ENCODE data around the gene DACT3.

DACT3 gene

DNA sequence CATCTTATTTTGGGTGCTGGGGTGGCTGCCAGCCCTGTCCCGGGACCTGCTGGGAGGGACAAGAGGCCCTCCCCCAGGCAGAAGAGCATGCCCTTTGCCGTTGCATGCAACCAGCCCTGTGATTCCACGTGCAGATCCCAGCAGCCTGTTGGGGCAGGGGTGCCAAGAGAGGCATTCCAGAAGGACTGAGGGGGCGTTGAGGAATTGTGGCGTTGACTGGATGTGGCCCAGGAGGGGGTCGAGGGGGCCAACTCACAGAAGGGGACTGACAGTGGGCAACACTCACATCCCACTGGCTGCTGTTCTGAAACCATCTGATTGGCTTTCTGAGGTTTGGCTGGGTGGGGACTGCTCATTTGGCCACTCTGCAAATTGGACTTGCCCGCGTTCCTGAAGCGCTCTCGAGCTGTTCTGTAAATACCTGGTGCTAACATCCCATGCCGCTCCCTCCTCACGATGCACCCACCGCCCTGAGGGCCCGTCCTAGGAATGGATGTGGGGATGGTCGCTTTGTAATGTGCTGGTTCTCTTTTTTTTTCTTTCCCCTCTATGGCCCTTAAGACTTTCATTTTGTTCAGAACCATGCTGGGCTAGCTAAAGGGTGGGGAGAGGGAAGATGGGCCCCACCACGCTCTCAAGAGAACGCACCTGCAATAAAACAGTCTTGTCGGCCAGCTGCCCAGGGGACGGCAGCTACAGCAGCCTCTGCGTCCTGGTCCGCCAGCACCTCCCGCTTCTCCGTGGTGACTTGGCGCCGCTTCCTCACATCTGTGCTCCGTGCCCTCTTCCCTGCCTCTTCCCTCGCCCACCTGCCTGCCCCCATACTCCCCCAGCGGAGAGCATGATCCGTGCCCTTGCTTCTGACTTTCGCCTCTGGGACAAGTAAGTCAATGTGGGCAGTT is 51.2 kb downstream of the DACT3 start:
- DNase-seq, result no peak

DNA sequence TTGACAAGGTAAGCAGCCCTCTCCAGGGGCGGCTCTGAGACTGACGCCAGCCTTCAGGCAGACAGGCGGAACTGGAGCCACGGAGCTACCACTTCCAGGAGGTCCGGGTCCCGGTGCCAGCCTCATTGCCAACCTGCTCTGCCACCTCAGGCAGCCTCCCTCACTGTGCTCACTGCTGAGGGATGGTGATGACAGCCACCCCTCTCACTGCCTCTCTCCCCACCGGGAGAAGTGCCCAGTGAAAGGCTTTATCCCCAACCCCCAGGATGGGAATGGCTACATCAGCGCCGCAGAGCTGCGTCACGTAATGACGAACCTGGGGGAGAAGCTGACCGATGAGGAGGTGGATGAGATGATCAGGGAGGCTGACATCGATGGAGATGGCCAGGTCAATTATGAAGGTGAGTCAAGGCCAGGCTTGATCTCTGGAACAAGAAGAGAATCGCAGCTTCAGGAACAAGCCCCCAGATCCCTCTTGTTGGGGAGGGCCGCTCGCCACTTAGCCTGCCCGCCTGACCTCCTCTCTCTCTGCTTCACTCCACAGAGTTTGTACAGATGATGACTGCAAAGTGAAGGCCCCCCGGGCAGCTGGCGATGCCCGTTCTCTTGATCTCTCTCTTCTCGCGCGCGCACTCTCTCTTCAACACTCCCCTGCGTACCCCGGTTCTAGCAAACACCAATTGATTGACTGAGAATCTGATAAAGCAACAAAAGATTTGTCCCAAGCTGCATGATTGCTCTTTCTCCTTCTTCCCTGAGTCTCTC is 52.2 kb downstream of the DACT3 start:
- no peak for DNase-seq

DNA sequence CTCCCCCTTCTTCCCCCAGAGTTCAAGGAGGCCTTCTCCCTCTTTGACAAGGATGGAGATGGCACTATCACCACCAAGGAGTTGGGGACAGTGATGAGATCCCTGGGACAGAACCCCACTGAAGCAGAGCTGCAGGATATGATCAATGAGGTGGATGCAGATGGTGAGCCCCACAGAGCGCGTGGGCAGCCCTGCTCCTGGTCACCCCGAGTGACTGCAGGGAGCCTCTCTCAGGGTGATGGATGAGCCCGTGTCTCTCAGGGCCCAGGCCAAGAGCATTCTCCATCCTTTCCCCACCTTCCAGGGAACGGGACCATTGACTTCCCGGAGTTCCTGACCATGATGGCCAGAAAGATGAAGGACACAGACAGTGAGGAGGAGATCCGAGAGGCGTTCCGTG is 52.8 kb downstream of the DACT3 start:
- no peak for DNase-seq

DNA sequence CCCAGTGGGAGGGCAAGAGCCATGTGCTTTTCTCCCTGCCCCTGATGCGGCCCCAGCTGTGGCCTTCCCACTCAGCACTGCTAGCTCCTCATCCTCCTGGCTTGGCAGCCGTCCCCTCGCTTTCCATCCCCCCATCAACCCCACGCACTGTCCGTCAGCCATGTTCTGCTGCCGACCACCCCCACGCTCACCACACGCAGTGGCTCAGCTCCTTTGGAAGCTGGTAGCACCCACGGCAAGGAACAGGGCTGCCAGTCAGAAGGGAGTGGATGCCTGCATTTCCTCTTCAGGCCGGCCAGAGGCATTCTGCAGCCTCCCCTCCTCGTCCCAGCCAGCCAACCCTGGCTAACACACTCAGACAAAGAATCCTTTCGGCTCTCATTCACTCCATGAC is 53.5 kb downstream of the DACT3 start:
- DNase-seq, result no peak

DNA sequence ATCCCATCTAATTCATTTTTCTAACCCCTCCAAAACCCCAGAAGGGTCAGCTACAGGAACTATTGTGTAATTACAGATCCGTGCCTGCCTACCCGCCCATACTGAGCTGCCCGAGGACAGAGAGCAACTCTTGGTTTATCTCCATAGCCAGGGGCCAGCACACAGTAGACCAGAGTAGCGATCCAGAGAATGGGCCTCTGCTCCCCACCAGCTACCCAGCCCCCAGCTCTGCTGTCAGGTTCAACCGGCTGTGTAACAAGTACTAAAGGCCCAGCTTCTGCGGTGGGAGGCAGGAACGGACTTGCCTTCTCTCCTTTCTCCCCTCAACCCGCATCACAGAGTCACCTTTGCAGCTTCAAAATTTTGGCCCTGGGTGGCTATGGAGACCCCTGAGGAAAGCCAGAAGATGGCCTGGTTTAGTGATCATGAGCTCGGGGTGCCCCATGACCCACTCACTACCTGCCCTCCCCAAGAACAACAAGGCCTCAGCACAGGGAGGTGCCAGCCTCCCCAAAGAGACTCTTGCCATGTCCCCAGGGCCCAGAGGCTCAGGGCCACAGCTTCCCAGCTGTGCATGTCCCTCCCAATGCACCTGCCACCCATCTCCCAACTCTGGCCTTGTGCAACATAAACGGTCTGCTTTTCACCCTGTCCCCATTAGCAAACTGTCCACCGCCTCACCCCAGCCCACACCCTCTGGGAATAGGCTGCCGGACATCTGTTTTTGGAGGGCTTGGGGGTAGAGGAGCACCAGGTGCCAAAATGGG is 54.1 kb downstream of the DACT3 start:
- no peak for DNase-seq

DNA sequence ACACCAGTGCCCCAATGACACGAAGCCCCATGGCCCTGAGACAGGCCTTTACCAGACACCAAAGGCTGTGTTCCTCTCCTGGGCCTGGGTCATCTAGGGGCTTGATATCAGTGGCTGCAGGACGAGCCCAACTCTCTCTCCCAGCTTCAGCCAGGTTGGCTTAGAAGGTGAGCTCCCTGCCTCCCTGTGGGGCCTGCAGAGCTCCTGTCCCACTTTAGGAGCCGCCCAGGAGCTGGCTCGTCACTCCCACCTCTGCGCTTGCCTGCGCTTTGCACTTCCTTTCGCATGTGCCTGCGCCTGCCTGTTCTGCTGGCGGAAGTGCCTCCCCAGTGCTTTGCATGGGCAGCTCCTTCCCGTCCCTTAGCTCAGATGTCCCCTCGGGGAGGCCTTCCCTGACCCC is 55.0 kb downstream of the DACT3 start:
- DNase-seq, result no peak

DNA sequence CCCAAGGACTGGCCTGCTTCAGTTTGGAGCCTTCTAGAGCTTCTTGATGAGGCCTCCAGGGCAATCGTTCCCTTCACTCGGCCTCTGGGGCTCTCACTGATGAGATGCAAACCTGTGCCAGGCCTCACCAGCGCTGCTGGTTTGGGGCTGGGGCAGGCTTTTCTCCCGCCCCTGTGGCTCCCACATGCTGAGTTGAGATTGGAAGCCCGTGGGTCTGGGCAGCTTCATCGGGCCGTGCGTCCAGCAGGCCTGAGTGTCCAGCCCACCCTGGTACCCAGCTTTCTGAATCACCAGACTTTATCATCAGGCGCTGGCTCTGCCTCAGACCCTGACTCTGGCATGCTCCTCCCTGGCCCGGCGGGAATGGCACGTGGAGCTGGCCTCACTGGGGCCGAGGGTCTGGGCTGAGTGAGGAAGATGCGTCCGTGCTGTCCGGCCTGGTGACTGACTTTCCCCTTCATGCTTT is 55.6 kb downstream of the DACT3 start:
- DNase-seq, result no peak

DNA sequence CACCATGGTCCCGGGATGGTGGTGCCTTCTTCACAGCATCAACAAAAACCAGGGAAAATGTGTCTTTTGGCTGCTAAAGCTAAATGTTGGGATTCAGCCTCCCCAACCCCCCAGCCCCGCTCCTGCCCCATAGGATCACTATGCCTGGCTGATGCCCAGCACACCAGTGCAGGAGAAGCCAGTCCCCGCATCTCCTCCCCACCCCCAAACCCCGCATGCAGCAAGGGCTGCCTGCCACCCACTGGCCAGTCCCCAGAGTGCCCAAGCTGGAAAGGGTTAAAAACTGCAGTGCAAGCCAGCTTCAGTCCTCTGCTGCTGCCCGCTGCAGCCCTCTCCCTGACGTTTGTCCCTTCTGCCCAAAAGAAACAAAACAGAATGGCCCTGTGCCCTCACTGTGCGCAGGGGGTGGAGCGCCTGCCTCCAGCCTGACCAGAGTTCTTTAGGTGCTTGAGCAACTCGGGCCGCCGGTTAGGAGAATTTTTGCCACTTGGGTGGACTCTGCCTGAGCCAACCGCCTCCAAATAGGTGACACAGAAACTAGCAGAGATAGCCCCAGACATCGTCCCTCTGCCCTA is 56.1 kb downstream of the DACT3 start:
- DNase-seq, result no peak

DNA sequence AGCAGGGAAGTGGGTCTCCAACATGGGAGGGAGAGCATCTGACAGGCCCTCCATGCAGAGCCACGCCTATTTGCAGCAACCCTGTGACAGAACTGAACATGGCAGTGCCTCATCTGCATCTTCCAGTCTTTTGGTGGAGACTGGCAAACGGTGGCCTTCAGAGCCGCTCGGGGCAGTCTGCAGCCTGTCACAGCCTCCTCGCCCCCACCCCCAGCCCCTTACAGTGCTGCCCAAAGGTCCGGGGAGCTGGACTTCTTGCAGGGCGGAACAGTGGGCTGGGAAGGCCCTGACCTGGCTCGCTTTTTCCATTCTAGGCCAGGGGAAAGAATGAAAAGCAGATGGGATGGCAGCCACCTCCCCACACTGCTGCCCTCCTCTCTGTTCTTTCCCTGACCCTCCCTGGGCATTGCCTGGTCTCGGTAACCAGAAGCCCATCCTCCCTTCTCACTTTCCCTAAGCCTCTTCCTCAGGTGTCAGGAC is 57.2 kb downstream of the DACT3 start:
- no peak for DNase-seq

DNA sequence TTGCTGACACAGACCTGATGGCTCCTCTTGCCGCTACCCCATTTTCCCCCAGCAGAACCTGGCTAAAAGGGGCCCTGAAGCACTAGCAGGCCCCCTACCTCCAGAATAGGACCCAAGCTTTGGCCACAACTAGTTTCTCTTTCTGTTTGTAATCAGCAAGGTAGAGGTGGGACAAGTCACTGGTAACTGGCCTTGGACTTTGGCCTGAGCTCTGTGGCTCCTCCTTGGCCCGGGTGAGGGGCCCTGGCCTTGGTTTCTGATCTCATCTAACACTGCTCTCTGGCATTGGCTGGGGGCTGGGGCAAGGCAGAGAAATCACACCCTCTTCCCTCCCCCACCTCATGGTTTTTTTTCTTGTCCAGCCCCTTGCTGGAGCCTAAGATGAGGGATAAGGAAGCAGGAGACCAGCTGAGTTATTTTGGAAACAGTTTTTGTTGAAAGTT is 57.8 kb downstream of the DACT3 start:
- no peak for DNase-seq

DNA sequence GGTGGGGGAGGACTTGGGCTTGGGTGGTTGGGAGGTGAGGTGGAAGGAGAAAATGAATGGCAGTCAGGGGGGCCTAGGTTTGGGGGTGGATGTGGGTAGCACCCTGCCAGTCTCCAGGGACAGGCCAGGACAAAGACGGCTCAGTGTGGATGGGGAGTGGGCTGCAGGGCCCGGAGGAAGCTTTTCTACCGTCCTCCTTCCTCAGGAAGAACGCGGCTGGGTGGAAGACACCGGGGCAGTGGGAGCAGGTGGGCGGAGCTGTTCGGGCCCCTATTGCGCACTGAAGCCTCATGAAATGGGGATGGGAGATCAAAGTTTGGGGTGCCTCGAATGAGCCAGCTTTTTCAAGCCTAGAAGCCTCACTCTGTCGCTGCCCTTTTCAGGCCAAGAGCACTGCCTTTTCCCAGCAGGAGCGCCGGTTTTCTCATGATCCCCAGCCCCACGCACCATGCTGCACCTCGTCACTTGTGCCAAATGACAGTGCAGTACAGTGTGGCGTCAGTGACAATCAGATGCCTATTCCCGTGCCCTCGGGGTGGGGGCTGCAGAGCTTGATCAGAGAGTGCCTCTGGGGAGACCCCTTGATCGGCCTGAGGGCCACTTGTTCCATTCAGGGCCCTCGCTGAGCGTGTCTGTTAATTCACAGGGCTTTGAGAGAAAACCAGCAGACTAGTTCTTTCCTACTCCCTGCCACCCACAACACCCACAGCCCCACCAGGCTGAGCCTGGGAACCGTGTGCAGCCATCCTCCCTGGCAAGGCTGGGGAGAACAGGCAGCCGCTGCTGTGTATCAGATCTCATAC is 58.4 kb downstream of the DACT3 start:
- DNase-seq, result no peak

DNA sequence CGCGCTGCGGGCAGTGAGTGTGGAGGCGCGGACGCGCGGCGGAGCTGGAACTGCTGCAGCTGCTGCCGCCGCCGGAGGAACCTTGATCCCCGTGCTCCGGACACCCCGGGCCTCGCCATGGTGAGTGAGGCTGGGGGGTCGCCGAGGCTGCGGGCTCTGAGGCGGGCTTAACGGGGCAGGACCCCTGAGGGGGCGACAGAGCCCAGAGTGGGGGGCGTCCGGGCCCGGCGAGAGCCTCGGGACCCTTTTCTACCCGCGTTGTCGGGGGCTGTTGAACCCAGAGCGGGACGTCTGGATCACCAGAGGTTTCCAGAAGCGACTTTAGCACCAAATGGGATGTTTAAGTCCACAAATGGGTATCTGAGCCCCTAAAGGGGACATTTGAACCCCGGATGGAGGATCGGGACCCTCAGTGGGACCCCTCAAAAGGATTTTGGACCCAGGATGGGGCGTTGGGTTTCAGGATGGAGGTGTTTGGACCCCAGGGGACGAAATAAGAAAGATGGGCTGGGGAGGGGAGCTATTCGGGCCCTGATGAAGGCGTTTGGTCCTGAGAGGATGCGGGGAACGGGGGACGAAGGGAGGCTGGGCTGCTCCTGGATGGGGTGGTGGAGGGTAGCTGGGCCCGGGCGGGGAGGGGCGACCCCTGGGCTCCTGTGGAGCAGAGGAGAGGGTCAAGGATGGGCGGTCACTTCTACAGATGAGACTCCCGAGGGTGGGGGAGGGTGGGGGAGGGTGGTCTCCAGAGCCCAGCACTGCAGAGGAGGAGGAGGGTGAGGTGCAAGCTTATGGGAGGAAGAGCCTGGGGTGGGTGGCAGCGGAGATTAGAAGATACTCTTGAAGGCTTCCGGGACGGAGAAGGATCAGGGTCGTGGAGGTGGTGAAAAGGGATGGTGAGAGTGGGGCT is 59.4 kb downstream of the DACT3 start, which contains the start of gene CALM3:
Gene CALM3, plus strand, starts transcription at position 13 of the 907 bp plus-strand sequence. Its CDS starts 105 bp downstream, at position 118.
- DNase-seq, result no peak

DNA sequence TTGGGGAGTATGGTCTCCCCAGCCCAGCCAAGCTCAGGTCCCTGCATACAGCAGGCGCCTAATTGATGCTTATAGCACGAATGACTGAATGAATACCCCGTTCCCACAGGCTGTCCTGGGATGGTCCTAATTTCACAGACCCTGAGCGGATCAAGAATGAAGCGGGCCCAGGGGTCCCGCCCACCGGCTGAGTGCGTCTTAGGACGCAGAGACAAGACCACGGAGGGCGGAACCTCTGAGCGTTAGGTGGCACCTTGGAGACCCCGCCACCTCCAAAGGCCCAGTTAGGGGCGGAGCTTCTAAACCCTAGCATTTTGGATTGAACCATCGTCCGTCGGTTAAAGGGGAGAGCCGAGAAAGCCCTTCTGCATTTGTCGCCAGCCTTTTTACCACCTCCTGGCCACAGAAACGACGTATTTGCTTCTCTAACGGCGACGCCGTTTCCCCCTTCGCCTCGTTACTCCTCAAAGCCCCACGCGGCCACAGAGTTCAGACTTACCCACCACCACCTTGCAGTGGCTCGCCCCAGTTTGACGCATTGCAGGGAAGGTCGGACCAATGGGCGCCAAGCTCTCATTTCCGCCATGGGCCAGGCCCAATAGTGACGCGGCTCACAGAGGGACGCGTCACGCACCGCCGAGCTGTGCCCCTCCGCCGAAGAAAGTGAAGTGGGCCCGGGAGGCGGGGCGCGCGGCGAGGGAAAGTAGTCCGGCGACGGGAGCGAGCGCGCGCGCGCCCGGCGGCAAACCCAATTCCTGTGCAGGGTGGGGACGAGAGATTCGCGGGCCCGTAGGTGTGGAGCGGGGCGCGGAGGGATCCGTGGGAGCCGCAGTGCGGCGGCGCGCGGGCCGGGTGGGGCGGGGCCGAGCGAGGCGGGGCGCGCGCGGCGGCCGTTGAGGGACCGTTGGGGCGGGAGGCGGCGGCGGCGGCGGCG is 60.3 kb downstream of the DACT3 start:
- DNase-seq, result peak; percentile 99

DNA sequence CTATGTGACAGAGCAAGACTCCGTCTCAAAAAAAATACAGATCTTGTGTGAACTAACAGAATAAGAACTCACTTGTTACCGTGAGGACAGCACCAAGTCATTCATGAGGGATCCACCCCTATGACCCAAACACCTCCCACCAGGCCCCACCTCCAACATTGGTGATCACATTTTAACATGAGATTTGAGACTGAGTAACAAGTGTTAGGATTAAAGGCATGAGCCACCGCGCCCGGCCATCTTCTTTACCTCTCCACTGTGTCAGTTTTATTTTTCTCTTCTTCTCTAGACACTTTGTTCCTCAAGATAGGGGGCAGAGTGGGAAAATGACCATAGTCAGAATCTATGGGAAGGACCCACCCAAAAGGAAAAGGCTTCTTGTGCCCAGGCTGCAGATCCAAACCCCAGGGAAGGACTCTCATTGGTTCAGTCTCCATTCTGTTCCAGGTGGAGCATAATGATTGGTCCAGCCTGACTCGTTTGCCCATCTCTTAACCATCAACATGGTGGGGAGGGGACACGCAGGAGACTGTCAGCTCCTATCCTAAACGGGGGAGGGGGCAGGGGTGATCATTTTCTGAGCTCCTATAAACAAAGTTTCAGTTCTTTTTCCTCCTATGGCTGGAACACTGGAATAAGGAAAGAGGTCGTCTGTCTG is 61.1 kb downstream of the DACT3 start:
- DNase-seq, result no peak

DNA sequence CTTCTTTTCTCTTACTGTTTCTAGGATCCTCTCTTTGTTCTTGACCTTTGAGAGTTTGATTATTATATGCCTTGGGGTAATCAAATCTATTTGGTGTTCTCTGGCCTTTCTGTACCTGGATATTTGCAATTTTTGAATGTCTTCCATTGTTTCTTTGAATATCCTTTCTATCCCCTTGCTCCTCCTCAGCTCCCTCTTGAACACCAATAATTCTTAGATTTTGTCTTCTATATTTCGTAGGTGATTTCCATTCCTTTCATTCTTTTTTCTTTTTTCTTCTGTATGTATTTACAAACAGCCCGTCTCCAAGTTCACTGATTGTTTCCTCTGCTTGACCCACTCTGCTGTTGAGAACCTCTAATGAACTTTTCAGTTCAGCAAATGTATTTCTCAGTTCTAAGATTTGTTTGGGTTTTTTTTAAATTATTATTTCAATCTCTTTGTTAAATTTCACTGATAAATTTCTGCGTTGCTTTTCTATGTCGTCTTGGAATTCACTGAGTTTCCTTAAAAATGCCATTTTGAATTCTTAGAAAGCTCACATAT is 62.5 kb downstream of the DACT3 start:
- no peak for DNase-seq

Measured in right forelimb (tissue), 1 donor.